Subcutaneous abdominal adipose tissue (tissue), 5 donors: ENCODE measurements around the gene PRRT1.

ENCODE experiments used
- H3K27ac ChIP-seq: one replicate; pipeline ENCODE4 v1.7.0; 2013; ENCODE audit warnings: low read depth, mild to moderate bottlenecking, inconsistent platforms, low read length, moderate library complexity
- H3K27me3 ChIP-seq, 5 donors: one replicate each; pipeline ENCODE4 v1.7.0; 2013; ENCODE audit warnings: low read length in 5 of 5, inconsistent platforms in 1 of 5; ENCODE audit not compliant: control insufficient read depth in 5 of 5, insufficient read depth in 4 of 5
- H3K36me3 ChIP-seq, 5 donors: one replicate each; pipeline ENCODE4 v1.7.0; 2013; ENCODE audit warnings: low read length in 5 of 5; ENCODE audit not compliant: control insufficient read depth in 5 of 5, insufficient read depth in 5 of 5
- H3K4me1 ChIP-seq, 5 donors: one replicate each; pipeline ENCODE4 v1.7.0; 2013; ENCODE audit warnings: low read length in 5 of 5, mild to moderate bottlenecking in 3 of 5, moderate library complexity in 1 of 5; ENCODE audit not compliant: control insufficient read depth in 5 of 5, insufficient read depth in 5 of 5
- H3K4me3 ChIP-seq, 5 donors: one replicate each; pipeline ENCODE4 v1.7.0; 2013; ENCODE audit warnings: low read length in 5 of 5, low read depth in 1 of 5
- H3K9ac ChIP-seq, 5 donors: one replicate each; pipeline ENCODE4 v1.7.0; 2013; ENCODE audit warnings: low read length in 5 of 5, mild to moderate bottlenecking in 4 of 5, moderate library complexity in 3 of 5
- H3K9me3 ChIP-seq, 5 donors: one replicate each; pipeline ENCODE4 v1.7.0; 2013; ENCODE audit warnings: low read length in 5 of 5; ENCODE audit not compliant: control insufficient read depth in 5 of 5
- donor health status: healthy.
- donor health status: healthy.
- donor health status: healthy.
- donor health status: healthy.
- donor health status: healthy.

PRRT1 gene

DNA sequence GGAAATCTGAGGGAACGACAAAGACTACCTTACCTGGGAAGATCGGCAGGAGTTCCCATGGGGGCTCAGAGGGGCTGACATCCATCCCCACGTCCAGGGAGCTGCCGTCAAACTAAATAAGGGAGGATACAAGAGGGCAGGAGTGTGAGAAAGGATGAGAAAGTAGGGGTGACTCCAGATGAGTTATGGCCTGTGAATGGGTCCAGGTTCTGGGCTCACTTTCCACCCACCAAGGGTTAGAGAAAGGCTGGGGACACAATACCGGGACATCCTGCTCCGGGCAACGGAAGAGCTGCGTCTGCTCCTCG lies 24.4 kb downstream of the PRRT1 start:
- Histone ChIP-seq H3K4me1 (peaks cover 10 to 38% (median 34%) of the 10 kb centered on the region in 5 donors), H3K36me3 (peaks cover 0 to 40% (median 30%) of the 10 kb centered on the region in 5 donors), H3K27ac (peak overlapping the region; percentile 82), H3K27me3 (no peaks in the 10 kb centered on the region), H3K4me3 (peak overlapping the region; percentile 92 to 100 (median 96)), H3K9me3 (no peaks in the 10 kb centered on the region), H3K9ac (peak overlapping the region; percentile 68 to 84 (median 77))

DNA sequence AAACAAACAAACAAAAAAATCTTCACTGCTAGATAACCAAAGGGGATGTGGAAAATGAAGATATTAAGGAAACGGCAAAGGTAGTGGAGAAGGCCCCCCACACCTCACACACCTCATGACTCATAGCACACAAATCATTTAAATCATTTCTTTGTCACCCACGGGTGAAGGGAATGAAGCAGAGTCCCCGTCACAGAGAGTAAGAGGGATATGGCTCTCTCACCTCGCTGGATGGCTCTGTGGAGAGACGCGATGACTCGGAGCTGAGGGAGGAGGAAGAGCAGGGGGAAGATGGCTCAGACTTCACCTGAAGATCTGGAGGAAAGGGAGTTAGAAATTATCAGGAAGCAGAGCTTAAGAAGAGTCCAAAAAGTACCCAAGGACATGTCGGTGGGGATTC lies 24.9 kb downstream of the PRRT1 start:
- peak overlapping the region; percentile 68 to 84 (median 77) for H3K9ac ChIP-seq
- H3K36me3 ChIP-seq, result peaks cover 0 to 44% (median 35%) of the 10 kb centered on the region in 5 donors
- peak overlapping the region; percentile 92 to 100 (median 96) for H3K4me3 ChIP-seq
- H3K4me1 ChIP-seq, result peaks cover 10 to 38% (median 34%) of the 10 kb centered on the region in 5 donors
- no peaks in the 10 kb centered on the region for H3K27me3 ChIP-seq
- H3K9me3 ChIP-seq, result no peaks in the 10 kb centered on the region
- peak overlapping the region; percentile 82 for H3K27ac ChIP-seq

DNA sequence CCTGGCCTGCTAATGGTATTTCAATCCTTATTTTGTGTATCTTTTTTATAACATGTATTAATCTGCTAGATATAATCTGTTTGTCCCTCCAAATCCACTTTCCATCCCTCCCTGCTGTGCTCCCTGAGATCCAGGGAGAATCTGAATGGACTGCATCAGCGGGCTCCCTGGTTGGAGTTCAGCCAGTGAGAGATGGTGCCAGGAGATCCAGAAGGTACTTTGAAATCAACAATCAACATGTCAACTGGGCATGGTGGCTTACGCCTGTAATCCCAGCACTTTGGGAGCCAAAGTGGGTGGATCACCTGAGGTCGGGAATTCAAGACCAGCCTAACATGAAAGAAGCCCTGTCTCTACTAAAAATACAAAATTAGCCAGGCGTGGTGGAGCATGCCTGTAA lies 28.1 kb downstream of the PRRT1 start:
- no peak overlapping the region for H3K4me3 ChIP-seq
- no peak overlapping the region for H3K27ac ChIP-seq
- peaks cover 11 to 31% (median 27%) of the 10 kb centered on the region in 5 donors for H3K4me1 ChIP-seq
- H3K9me3 ChIP-seq, result no peaks in the 10 kb centered on the region
- H3K9ac ChIP-seq, result no peak overlapping the region
- no peaks in the 10 kb centered on the region for H3K27me3 ChIP-seq
- peaks cover 0 to 73% (median 56%) of the 10 kb centered on the region in 5 donors for H3K36me3 ChIP-seq

DNA sequence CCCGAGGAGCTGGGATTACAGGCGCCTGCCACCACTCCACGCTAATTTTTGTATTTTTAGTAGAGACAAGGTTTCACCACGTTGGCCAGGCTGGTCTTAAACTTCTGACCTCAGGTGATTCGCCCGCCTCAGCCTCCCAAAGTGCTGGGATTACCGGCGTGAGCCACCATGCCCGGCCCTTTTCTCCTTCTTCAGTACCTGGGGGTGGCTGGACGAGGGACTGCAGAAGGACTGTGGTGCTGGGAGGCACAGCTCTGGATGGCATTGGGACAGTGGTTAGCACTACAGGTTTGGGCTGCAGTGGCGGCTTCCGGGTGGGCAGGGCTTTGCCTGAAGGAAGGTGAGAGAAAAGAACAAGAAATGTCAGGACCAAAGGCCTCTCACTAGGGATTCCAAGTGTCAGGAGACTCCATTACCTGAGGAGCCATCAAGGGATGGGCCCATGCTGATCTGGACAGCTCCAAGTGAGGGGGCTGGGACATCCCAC lies 31.1 kb downstream of the PRRT1 start:
- no peak overlapping the region for H3K9ac ChIP-seq
- H3K27ac ChIP-seq, result no peak overlapping the region
- H3K36me3 ChIP-seq, result peaks cover 2 to 89% (median 76%) of the 10 kb centered on the region in 5 donors
- H3K4me1 ChIP-seq, result peaks cover 6 to 14% (median 10%) of the 10 kb centered on the region in 5 donors
- H3K4me3 ChIP-seq, result no peak overlapping the region
- no peaks in the 10 kb centered on the region for H3K9me3 ChIP-seq
- no peaks in the 10 kb centered on the region for H3K27me3 ChIP-seq

DNA sequence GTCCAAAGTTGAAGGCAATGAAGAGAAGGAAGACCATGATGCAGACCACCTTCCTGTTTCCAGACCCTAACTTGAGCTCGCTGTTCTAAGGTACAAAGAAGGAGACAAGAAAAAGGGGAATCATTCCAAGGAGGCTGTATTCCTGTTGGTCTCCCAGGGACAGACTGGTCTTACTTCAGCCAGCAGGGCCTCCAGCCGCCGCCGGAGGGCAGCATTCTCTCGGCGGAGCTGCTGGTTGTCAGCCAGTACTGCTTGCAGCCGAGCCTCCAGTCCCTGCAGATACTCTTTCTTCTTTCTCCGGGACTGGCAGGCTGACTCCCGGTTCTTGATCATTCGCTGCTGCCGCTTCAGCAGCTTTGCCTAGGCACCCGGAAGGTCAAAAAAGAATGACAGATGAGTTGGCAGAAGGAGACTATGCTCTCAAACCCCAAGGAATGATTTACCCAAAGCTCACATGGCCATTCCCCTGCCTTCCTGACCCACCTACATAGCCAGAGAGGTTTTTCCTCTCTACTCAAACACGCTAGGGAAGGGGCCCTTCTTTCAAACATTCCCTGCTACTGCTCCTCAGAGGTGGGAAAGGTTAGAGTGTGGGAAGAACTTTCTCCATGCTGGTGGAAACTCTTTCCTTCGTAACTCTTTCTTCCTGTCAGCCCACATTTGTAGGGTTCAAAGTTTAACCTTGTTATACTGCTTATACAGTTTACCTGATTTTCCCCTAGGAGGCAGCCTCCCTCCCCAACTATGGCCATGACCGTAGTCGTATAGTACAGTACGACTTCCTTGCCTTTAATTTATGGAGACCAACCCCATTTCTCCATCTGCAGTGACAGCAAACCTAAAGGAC lies 32.7 kb downstream of the PRRT1 start:
- peaks cover 9 to 21% (median 18%) of the 10 kb centered on the region in 5 donors for H3K4me1 ChIP-seq
- H3K9ac ChIP-seq, result no peak overlapping the region
- H3K36me3 ChIP-seq, result peaks cover 2 to 77% (median 71%) of the 10 kb centered on the region in 5 donors
- H3K9me3 ChIP-seq, result no peaks in the 10 kb centered on the region
- H3K4me3 ChIP-seq, result peak overlapping the region in 1 of 5 donors; percentile 13
- no peaks in the 10 kb centered on the region for H3K27me3 ChIP-seq
- peak overlapping the region; percentile 72 for H3K27ac ChIP-seq

DNA sequence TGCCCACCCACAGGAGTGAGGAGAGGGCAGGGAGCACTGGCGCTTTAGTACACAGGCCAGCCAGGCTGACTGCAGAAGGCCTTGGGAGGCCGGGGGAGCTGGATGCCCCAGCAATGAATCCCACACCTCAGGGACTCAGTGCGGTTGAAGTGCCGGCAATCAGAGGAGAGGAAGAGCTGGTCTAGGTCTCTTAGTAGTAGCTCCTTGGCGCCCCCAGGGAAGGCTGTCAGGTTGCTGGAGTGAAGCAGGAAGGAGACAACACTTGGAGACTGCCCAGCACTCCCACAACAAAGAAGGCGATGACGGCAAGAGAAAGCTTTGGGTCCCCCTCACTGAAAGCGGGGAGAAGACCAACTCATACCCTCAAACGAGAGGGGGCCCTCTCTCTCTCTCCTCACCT lies 34.3 kb downstream of the PRRT1 start:
- peaks cover 19 to 34% (median 33%) of the 10 kb centered on the region in 5 donors for H3K4me1 ChIP-seq
- H3K4me3 ChIP-seq, result no peak overlapping the region
- no peaks in the 10 kb centered on the region for H3K27me3 ChIP-seq
- H3K9me3 ChIP-seq, result no peaks in the 10 kb centered on the region
- H3K27ac ChIP-seq, result no peak overlapping the region
- H3K36me3 ChIP-seq, result peaks cover 2 to 67% (median 63%) of the 10 kb centered on the region in 5 donors
- no peak overlapping the region for H3K9ac ChIP-seq

DNA sequence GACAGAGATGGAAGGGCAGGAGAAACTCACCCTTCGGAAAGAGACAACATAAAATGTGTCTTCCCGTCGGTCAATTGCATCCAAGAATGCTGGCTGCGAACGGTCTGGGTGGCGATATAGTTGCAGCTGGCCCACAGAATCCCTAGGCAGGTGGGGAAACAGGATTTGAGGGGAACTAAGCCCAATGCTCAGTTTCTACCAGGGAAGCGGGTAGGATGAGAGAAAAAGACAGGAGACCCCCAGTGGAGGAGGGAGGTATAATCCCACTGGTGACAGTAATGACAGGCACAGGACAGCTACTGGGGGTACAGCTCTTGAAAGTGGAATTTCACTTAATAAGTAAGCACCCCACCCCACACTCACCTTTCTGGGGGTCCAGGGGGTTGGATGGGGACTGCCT lies 35.1 kb downstream of the PRRT1 start:
- peaks cover 2 to 61% (median 58%) of the 10 kb centered on the region in 5 donors for H3K36me3 ChIP-seq
- H3K27ac ChIP-seq, result no peak overlapping the region
- H3K9me3 ChIP-seq, result no peaks in the 10 kb centered on the region
- H3K9ac ChIP-seq, result peak overlapping the region in 1 of 5 donors; percentile 15
- peaks cover 19 to 42% (median 40%) of the 10 kb centered on the region in 5 donors for H3K4me1 ChIP-seq
- H3K4me3 ChIP-seq, result no peak overlapping the region
- no peaks in the 10 kb centered on the region for H3K27me3 ChIP-seq

DNA sequence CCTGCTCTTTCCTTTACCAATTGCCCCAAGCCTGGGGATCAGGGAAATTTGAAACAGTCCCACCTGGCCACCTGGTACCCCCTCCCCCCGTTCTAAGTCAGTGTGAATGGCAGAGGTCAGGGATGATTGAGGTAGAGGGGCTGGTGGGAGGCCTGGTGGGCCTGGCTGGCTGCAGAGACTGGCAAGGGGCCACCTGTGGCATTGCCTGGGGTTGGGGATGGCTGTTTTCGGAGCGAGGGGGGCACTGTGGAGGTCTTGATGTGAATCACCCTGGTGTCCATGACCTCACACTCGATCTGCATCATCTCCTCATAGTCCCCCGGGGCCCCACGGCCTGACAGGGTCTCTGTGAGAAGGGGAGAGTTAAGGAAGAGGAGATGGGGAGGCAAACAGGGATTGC lies 36.1 kb downstream of the PRRT1 start:
- H3K4me1 ChIP-seq, result peaks cover 25 to 52% (median 50%) of the 10 kb centered on the region in 5 donors
- H3K9me3 ChIP-seq, result no peaks in the 10 kb centered on the region
- H3K36me3 ChIP-seq, result peaks cover 2 to 51% (median 48%) of the 10 kb centered on the region in 5 donors
- no peak overlapping the region for H3K27ac ChIP-seq
- no peak overlapping the region for H3K9ac ChIP-seq
- peaks cover 0 to 1% (median 0%) of the 10 kb centered on the region in 5 donors for H3K27me3 ChIP-seq
- no peak overlapping the region for H3K4me3 ChIP-seq

DNA sequence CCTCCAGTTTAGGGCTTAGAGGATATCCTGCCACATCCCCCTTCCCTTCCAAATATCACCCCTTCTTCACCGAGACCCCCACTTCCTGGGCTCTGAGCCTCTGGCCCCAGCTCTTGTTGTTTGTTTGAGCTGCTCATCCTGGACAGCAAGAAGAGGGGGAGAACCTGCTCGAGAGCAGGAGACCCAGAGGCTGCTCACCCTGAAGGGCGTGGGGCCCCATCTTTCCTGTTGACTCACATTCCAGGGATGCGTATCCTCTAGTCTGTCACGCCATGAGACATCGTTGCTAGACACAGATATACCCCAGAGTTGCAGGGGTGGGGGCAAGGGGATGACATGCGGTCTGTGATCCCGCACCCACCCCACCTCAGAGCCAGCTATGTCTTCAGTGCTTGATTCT lies 36.9 kb downstream of the PRRT1 start:
- H3K4me3 ChIP-seq, result no peak overlapping the region
- H3K27ac ChIP-seq, result peak overlapping the region; percentile 60
- H3K9ac ChIP-seq, result peak overlapping the region in 1 of 5 donors; percentile 1
- H3K36me3 ChIP-seq, result peaks cover 2 to 47% (median 44%) of the 10 kb centered on the region in 5 donors
- H3K4me1 ChIP-seq, result peaks cover 25 to 61% (median 58%) of the 10 kb centered on the region in 5 donors
- peaks cover 0 to 7% (median 0%) of the 10 kb centered on the region in 5 donors for H3K27me3 ChIP-seq
- no peaks in the 10 kb centered on the region for H3K9me3 ChIP-seq
